Frontal cortex (tissue), 4 donors: ENCODE data around the gene MXRA8. TPM values are rescaled to one million over a fixed set of nuclear protein-coding genes. Genes with fewer than 3 reads are reported as not detected.
"Not testable (repeated sequence)": the region's sequence is repeated elsewhere in the genome, so short reads cannot be mapped to it uniquely, and the experiment has no call there.

ENCODE experiments used
- DNase-seq, 2 donors: peaks; one replicate each; pipeline ENCODE4 v3.0.0; 2012; ENCODE audit warnings: low spot score in 2 of 2
- FAIRE-seq: peaks from 2 replicates; lab custom pipeline; 2012; peaks lifted over from hg19 to GRCh38; lab: Jason Lieb, UNC
- total RNA-seq: library from RNA; depleted of rRNA; stranded (reverse); fragments of >200 nt; gene quantifications from one replicate; pipeline ENCODE4 v1.2.3, GENCODE V29; 2014
- donor health status: control.
- donor health status: control.
- donor health status: control.

Gene MXRA8
- total RNA-seq, 1 donor from 2014 or later = 10.2 TPM

DNA sequence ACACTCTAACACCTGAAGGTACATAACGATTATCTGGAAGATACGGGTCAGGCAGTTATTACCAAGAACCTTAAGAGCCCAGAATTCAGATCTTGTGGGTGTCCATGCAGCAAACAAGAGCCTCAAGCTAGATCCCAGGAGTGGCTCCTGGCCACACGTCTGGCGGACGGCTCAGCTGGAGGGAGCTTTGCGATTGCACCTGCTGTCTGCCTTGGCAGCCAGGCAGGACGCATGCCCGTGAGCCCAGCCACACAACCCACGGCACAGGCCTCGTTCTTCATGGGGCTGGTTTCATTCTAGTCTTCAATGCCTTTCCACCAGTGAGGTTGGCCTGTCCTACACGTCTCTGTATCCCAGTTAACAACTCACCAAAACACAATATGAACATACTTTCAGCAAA lies 35.1 kb upstream of the MXRA8 start:
- FAIRE-seq = no peak

GRCh38 chr1:1393014-1393413 lies 34.7 kb upstream of the MXRA8 start:
- DNase-seq (no peak), FAIRE-seq (no peak)

More for the DNA sequence above, 35.1 kb upstream of the MXRA8 start:
- no peak for DNase-seq

DNA sequence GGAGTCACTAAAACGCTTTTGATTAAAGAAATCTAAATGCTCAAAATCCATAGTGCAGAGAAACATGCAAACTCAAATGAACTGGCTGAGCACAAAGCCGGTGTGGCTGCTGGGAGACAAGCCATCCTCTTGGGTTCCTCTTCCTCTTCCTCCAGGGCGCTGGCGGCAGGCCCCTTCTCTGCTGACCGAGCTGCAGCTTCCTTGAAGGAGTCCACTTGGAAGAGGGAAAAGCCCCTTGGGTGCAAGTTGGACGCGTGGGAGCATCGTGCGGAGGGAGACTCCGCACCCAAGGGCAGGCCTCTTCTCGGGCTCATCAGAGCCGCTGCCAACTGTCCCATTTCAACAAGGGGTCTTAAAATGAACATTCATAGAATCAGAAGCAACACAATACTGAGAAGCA lies 32.9 kb upstream of the MXRA8 start:
- FAIRE-seq (no peak), DNase-seq (no peak)

DNA sequence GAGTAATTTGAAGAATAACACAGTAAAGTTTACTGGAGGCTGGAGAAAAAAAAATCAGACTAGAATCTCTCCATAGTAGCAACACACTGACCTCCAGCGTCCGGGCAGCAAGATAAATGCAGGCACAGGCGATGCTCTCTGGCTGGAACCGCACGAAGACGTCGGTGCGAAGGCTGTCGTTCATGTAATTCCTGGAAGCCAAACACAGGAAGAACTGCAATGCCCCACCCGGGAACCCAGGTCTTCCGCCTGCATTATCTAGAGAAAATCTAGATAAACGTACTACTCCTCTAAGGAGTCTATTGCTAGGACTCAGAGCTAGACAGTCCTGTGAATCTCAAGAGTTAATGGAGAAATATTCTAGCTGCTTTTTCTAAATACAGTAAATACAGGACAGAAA lies 32.3 kb upstream of the MXRA8 start:
- FAIRE-seq = no peak
- DNase-seq = no peak

- no peak for FAIRE-seq
- DNase-seq = no peak
Observed at GRCh38 chr1:1388078-1388472, 29.7 kb upstream of the MXRA8 start.

DNA sequence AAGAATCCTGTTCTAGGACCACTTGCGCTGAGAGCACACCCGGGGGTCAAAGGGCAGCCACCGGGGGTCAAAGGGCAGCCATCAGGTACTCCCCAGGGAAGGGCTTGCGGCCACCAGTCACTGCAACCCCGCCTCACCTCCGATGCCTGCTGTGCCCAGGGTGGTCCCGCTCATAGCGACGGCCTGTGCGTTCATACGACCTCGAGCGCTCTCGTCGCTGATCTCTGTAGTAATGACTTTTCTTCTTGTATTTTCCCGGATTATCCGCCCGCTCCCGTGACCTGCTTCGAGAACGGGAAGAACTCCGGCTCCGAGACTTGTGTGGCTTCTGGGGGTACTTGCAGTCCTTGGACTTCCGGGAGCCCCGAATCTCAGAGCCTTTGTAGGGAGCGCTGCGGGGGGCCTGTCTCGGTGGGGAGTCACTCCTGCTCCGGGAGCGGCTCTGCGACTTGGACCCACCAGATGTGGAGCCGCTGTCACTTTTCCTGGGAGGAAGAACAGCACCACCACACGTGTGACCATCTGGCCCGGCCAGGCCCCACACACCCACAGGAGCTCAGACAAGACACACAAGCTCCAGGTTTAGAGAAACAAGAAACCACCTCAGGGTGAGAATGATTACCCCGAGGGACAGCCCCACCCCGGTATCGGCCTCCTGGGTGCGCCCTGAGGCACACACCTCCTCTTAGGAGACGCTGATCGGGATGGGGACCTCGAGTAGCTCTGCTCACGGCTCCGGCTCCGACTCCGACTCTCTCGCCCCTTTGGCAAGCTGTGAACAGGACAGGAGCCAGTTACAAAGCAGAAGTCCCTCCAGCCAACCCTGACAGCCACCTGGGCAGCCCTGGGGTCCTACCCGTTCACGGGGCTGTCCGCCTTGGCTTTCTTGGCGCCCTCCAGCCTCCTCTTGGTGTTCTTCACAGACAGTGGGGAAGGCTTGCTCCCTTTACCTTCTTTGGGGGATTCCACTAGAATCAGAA lies 29.0 kb upstream of the MXRA8 start:
- FAIRE-seq (no peak), DNase-seq (no peak)

DNA sequence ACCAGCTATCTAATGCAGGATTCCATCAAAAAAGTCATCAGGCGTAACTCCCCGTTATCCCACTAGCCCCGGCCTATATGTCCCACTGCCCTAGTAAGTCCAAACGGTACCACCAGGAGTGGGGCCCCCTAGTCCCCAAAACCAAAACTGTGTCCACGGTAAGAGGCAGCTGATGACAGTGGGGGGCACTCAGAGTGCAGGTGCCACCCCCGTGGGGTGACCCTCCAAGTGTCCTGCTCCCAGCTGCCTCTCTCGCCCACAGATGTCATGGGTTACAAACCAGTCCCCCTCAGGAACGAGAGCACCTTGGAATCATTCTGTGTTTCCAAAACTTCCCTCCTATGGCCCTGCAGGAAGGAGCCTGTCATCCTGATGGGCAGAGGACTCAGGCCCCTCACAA lies 27.6 kb upstream of the MXRA8 start:
- DNase-seq (no peak), FAIRE-seq (no peak)

- FAIRE-seq, DNase-seq: not testable (repeated sequence)
Observed at GRCh38 chr1:1385339-1385738, 27.0 kb upstream of the MXRA8 start.

DNA sequence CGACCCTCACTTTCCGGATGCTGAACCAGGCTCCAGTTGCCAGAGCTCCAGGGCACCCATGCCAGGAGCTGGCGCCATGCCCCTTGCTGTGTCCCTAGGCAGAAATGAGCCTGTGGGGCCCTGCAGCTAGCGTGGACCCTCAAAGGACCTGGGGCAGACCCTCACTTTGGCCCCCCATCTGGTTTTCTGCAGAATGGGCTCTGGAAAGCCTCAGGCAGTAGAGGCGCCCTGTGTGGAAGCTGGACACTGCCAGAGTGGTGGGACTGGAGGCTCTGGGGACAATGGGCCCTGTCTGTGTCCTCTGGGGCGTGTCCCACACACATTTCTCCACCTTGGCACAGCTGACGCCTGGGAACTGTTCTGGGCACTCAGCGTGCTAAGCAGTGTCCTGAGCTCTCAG lies 22.9 kb upstream of the MXRA8 start:
- DNase-seq = no peak
- no peak for FAIRE-seq

- no peak for DNase-seq
Observed at GRCh38 chr1:1380860-1381259, 22.5 kb upstream of the MXRA8 start.

DNA sequence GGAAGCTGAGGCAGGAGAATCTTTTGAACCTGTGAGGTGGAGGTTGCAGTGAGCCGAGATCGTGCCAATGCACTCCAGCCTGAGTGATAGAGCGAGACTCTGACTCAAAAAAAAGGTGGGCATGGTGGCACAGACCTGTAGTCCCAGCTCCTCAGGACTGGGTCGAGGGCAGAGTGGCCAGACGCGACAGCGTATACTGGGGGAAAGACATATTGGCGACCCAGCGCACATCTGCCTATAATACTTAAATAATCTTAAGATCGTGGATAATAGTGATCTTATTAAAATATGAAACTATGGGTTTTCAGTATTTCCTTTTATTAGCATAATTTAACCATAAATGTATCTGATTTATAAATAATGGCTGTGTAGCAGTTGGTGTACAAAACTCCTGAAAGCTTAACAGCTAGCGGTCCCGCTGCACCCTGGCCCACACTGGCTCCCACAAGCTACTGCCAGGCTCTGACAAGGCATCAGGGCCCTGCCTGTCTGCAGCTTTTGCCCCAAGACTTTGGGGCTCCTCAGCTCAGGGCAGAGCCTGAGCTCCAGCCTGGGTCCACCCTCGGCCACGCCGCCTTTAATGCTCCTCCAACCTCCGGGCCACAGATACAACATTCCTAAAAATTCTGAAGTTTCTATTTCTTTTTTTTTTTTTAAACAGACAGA lies 19.3 kb upstream of the MXRA8 start:
- DNase-seq = no peak
- no peak for FAIRE-seq

More at GRCh38 chr1:1380860-1381259, 22.5 kb upstream of the MXRA8 start:
- FAIRE-seq = no peak

DNA sequence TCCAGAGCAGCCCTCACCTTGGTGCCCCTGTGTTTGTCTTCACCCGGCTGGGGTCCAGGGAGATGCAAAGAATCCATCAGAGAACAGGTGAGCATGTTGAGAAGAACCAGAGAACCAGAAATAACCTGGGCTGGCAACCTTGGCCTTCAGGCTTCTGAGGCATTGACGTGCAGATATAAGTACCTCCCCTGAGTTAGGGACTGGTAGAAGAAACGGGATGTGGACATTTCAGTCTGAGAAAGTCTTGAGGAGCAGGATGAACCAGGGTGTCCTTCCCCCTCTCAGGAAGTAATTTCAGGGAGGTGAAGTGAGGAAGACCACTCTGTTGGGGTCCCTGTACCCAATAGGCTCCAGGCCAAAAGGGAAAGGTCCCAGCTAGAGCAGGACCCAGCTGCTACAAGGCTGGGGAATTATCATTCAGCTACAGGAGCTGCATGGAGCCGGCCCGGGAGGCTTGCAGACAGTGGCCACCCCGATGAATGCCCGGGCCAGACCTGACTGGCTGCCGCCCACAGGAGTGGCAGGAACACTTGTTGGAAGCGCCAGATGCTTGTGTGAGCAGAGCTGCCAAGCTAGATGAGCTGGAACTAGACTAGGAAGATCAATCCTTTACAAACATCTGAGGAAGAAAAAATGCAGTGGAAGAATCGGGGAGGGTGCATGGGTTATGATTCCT lies 18.3 kb upstream of the MXRA8 start:
- DNase-seq (no peak), FAIRE-seq (no peak)

DNA sequence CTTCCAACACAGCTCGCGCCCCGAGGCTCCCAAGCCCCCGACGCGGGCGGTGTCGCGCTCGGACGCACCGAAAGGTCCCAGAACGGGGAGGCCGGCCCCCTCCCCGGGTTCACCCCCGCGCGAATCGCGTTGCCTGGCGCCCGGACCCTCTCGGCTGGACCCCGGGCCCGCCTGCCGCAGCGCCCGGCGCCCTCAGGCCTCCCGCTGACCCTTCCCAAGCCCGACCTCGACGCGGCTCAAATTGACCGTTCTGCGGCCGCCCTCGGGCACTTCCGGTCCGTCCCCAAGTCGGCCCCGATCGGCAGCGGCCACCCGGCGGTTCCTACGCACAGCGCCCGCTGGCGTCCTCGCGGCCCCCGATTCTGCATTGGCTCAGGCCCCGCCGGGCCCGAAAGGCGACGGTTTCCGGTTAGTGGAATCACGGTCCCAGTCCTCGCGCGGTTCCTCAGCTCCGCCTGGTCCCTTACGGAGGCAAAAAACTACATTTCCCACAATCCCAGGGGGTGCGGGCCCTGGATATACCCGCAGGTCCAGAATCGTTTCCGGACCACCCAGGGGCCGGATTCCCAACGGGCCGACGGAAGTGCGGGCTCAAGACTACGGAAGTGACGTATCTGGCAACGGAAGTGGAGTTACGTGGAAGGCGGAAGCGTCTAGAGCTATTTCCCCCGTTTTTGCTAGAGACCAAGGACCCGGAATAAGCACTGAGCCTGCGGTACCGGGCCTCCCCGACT lies 16.7 kb upstream of the MXRA8 start, which contains the start of gene AURKAIP1:
AURKAIP1 (minus strand) TSS at position 279 of the 734 bp plus-strand sequence. CDS start 451 bp downstream, outside the sequence.
- peak; percentile 99 to 100 for DNase-seq
- FAIRE-seq = peak; percentile 97

GRCh38 chr1:1374589-1374928 lies 16.2 kb upstream of the MXRA8 start:
- no peak for DNase-seq
- no peak for FAIRE-seq

GRCh38 chr1:1373815-1374588 lies 15.6 kb upstream of the MXRA8 start:
- FAIRE-seq = no peak
- DNase-seq = no peak

DNA sequence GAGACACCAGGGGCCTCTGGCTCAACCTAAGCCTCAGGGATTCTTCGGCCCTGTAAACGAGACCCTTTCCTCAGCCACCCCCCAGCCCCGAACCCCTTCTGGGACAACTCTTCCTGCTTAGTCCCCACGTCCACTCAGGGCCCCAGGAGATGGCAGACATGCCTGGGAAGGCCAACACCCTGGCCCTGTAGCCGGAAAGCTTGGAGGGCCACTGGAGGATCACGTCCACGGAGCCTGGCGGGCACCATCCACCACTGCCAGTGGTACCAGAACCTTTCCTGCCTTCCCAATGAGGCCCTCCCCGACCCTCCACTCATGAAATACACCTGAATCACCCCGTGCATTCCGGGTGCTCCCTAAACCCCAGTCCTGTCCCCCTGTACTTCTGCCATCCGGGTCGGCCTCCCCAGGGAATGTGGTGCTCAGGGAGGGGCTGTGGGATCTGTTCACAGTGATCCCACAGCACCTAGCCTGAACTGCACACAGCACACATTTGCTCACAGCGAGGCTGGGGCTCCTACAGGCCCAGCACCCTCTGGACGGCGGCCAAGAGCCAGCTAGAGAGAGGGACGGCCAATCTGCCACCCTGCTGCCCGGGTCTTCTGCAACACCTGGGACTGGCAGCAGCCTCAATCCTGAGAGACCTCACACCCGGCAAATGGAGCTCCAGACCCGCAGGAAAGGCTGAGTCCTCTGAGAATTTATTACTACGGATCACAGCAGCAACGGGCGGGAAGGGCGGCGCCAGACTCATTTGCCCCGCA lies 14.9 kb upstream of the MXRA8 start:
- no peak for FAIRE-seq
- DNase-seq = no peak

GRCh38 chr1:1371746-1372711 lies 13.7 kb upstream of the MXRA8 start:
- FAIRE-seq = no peak

More at GRCh38 chr1:1371746-1372711, 13.7 kb upstream of the MXRA8 start:
- peak; percentile 74 to 83 for DNase-seq
